Uterus (tissue), 4 donors: ENCODE measurements around the gene PSENEN. TPM values are rescaled to one million over a fixed set of nuclear protein-coding genes. Genes with fewer than 3 reads are reported as not detected.

Experiments
- DNase-seq, 2 donors: peaks; one replicate each; pipeline ENCODE4 v3.0.0-alpha.2; 2019 to 2020
- H3K27ac ChIP-seq, 2 donors: fragments of 200-600 bp; sonication (generic); 1 replicate in 1 of 2; 2 replicates in 1 of 2; pipeline ENCODE4 v1.5.1; 2016 to 2018
- H3K27me3 ChIP-seq, 2 donors: fragments of 200-600 bp; sonication (generic); one replicate each; pipeline ENCODE4 v1.5.1; 2018 to 2019; ENCODE audit warnings: control low read depth in 1 of 2
- H3K36me3 ChIP-seq, 2 donors: fragments of 200-600 bp; sonication (generic); one replicate each; pipeline ENCODE4 v1.5.1; 2019; ENCODE audit warnings: control low read depth in 1 of 2
- H3K4me1 ChIP-seq, 2 donors: fragments of 200-600 bp; sonication (generic); one replicate each; pipeline ENCODE4 v1.5.1; 2018 to 2019; ENCODE audit warnings: control low read depth in 1 of 2
- H3K4me3 ChIP-seq, 2 donors: fragments of 200-600 bp; sonication (generic); 1 replicate in 1 of 2; 2 replicates in 1 of 2; pipeline ENCODE4 v1.5.1; 2018 to 2019; ENCODE audit warnings: mild to moderate bottlenecking in 1 of 2
- H3K9me3 ChIP-seq, 2 donors: fragments of 200-600 bp; sonication (generic); one replicate each; pipeline ENCODE4 v1.5.1; 2019; ENCODE audit warnings: control low read depth in 1 of 2
- CTCF ChIP-seq, 4 experiments: fragments of 200-600 bp in 2 of 4; fragments of 450-650 bp in 2 of 4; sonication (generic) in 2 of 4; IDR thresholded peaks; one replicate each; pipeline ENCODE4 v1.5.1; 2016 to 2019; ENCODE audit warnings: antibody characterized with exemption in 4 of 4, mild to moderate bottlenecking in 2 of 4, moderate library complexity in 1 of 4
- POLR2A ChIP-seq, 2 donors: fragments of 450-650 bp; IDR thresholded peaks; one replicate each; pipeline ENCODE4 v1.6.1; 2016; ENCODE audit warnings: antibody characterized with exemption in 2 of 2, mild to moderate bottlenecking in 1 of 2, moderate library complexity in 1 of 2
- intact Hi-C: fragments of 100-400 bp; cut with DNase I; formaldehyde crosslinking; loops from one replicate; pipeline ENCODE4 v1.15.1; 2023; ENCODE audit warnings: low total_unique reads
- total RNA-seq, 4 donors: library from RNA; depleted of rRNA in 3 of 4; stranded (reverse); fragments of >200 nt in 3 of 4; gene quantifications; one replicate each; pipeline versions ENCODE4 v1.1.0 to v1.2.4, GENCODE V29; 2014 to 2023
- donor health status: DM: yes; HTN: yes; CAD: no.

PSENEN gene
- total RNA-seq, 4 donors from 2014 or later: 5.3 to 37.3 (median 18.8) TPM

DNA sequence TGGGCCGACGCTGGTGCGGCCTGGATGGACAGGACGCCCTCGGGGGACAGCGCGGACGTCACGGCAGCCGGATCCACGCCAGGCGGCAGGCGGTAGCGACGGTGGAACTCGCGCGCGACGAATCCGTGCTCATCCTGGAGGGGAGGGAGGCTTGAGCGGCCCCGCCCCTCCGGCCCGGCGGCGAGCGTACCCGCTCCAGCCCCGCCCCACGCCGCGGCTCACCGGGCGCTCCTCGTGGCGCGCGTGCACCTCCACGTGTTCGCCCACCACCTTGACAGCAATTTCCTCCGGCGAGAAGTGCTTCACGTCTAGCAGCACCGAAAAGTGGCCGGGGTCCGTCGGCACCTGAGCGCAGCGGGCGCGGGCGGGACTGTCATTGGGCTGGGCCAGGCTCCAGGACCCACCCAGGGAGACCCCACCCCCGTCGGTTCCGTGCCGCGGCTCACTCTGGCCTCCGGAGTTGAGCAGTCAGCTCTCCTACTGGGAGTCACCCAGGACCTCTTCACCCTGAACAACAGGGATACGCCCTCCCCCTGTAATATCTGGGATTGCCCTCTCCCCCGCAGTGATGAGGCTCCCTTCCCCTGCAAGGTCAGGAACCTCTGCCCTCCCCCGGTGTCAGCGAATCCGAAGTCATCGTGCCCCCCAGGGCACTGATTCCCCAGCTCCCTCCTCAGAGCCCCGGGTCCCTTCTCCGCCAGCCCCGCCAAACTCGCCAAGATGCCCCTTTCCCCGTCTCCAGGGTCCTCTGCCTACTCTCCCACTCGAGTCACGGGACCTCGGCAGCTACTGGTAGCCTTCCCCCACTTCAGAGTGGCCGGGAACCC is 10.3 kb downstream of the PSENEN start:
- H3K4me1 ChIP-seq: peaks cover 0 to 17% of the 10 kb centered on the region in 2 donors
- H3K9me3 ChIP-seq: no peaks in the 10 kb centered on the region
- peak overlapping the region; percentile 98 to 99 for H3K27ac ChIP-seq
- H3K4me3 ChIP-seq: peak overlapping the region; percentile 94 to 96
- intact Hi-C loops: no loop called here
- no peaks in the 10 kb centered on the region for H3K27me3 ChIP-seq
- no peaks in the 10 kb centered on the region for H3K36me3 ChIP-seq
- DNase-seq: peak; percentile 90 to 97
- TF ChIP-seq POLR2A (IDR thresholded peaks at IDR 0.05) (peak in 1 of 2 donors; percentile 66), CTCF (IDR thresholded peaks at IDR 0.05) (peak in 1 of 4 experiments; percentile 5)

GRCh38 chr19:35756377-35757230 is 11.2 kb downstream of the PSENEN start, which contains the start of gene HSPB6:
Gene HSPB6, minus strand, starts transcription at chr19:35757029. Its CDS starts 21 bp downstream, at chr19:35757008.
- peak within 1 kb of the TSS; percentile 94 to 96 for H3K4me3 ChIP-seq
- no peak for TF ChIP-seq CTCF (IDR thresholded peaks at IDR 0.05)
- TF ChIP-seq POLR2A (IDR thresholded peaks at IDR 0.05): peak; percentile 22 to 79
- H3K4me1 ChIP-seq: peaks cover 0 to 17% of the 10 kb centered on the region in 2 donors
- no peaks in the 10 kb centered on the region for H3K36me3 ChIP-seq
- peak within 1 kb of the TSS; percentile 98 to 99 for H3K27ac ChIP-seq
- intact Hi-C loops: no loop called here
- no peaks in the 10 kb centered on the region for H3K27me3 ChIP-seq
- H3K9me3 ChIP-seq: no peaks in the 10 kb centered on the region
- DNase-seq: peak; percentile 82 to 91

GRCh38 chr19:35757231-35757748 is 11.8 kb downstream of the PSENEN start:
- intact Hi-C loops: no loop called here

More at GRCh38 chr19:35757231-35757748, 11.8 kb downstream of the PSENEN start:
- TF ChIP-seq POLR2A (IDR thresholded peaks at IDR 0.05): peak; percentile 15 to 72
- peak in 2 of 4 experiments; percentile 8 to 16 for TF ChIP-seq CTCF (IDR thresholded peaks at IDR 0.05)
- H3K27me3 ChIP-seq: no peaks in the 10 kb centered on the region
- DNase-seq: peak; percentile 97 to 98
- peaks cover 0 to 17% of the 10 kb centered on the region in 2 donors for H3K4me1 ChIP-seq
- H3K9me3 ChIP-seq: no peaks in the 10 kb centered on the region
- peak overlapping the region; percentile 94 to 96 for H3K4me3 ChIP-seq
- peak overlapping the region; percentile 98 to 99 for H3K27ac ChIP-seq
- H3K36me3 ChIP-seq: no peaks in the 10 kb centered on the region
